DOHH2 (cell line): ENCODE results near the gene STAU1.

Experiments
- CTCF ChIP-seq: fragments of 200-600 bp; sonication (generic); IDR thresholded peaks from one replicate; pipeline ENCODE4 v1.5.1; 2014; ENCODE audit warnings: antibody characterized with exemption, mild to moderate bottlenecking, low read depth, low read length; ENCODE audit not compliant: poor library complexity, severe bottlenecking
- EZH2phosphoT487 ChIP-seq: fragments of 200-600 bp; sonication (generic); IDR thresholded peaks from 2 replicates; pipeline ENCODE4 v1.6.1; 2017; ENCODE audit warnings: borderline replicate concordance, mild to moderate bottlenecking, antibody characterized with exemption, low read length, moderate library complexity, mixed read lengths

- TF ChIP-seq CTCF (no peak), EZH2phosphoT487 (no peak)
Measured at GRCh38 chr20:49100972-49101371, 87.2 kb downstream of the STAU1 start.
